ENCODE measurements around the gene SCTR. TPM values are rescaled to one million over a fixed set of nuclear protein-coding genes. Genes with fewer than 3 reads are reported as not detected.

Gene SCTR
- total and polyA plus RNA-seq, 2 of the 13 experiments (the other 11 are each of a cell fraction or from before 2014, with no cell fraction given), result not detected

DNA sequence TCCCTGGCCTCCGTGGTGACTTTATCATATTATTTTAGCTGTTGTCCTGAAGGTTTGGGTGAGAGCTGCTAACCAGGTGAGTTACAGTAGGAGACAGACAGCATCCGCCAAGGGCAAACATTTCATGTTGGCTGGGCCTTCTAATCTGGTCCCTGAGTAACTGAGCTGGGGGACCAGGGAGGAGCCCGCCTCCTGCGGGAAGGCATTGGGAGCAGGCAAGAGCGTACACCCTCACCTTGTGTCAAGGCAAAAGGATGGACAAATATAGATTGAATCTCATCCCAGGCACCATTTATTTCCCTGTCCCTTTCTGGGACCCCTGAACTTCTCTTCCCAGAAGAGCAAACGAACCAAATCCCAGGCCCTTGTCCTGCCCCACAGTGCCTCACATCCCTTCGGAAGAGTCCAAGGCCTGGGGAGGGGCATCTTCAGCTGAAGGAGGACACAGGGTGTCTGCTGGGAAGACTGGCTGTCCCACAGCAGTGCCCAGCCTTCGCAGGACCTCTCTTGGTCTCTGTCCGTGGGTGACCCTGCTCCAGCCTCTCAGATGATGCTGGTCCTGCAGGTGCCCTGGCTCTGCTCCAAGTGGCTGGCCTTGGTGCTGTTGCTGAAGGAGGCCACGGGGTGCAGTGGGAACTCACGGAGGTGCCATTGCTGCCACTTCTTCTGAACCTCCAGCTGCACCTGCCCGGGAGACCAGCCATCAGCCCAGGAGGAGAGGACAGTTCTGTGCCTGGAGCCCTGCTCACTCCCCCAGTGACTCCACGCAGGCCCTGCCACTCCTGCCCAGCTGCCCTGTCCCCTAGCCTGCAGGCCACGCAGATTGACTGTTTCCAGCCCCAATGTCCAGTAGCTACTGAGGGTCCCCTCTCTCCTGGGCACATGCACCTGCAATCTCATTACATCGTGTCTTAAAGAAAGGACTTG lies 84.4 kb downstream of the SCTR start (continued):
- TF ChIP-seq SKI (IDR thresholded peaks at IDR 0.05; ENCODE audit: partially characterized antibody) (no peak), ZNF678 (CRISPR knock-in tag; IDR thresholded peaks at IDR 0.05) (no peak), RBM22 (optimal IDR thresholded peaks at IDR 0.05; ENCODE audit: low read length) (no peak), ZNF451 (CRISPR knock-in tag; IDR thresholded peaks at IDR 0.05) (no peak), ZNF292 (CRISPR knock-in tag; IDR thresholded peaks at IDR 0.05; ENCODE audit: borderline replicate concordance, low read depth) (no peak), SMAD9 (CRISPR knock-in tag; IDR thresholded peaks at IDR 0.05) (no peak), ZNF891 (CRISPR knock-in tag; IDR thresholded peaks at IDR 0.05) (no peak), KAT7 (CRISPR knock-in tag; IDR thresholded peaks at IDR 0.05; ENCODE audit: borderline replicate concordance) (no peak), ZNF577 (CRISPR knock-in tag; IDR thresholded peaks at IDR 0.05; ENCODE audit: borderline replicate concordance, low read depth) (no peak), SMARCC2 (IDR thresholded peaks at IDR 0.05) (no peak), BORCS8-MEF2B (CRISPR knock-in tag; IDR thresholded peaks at IDR 0.05) (no peak), HDAC6 (IDR thresholded peaks at IDR 0.05; ENCODE audit: low read depth, low read length) (no peak), HOXA7 (CRISPR knock-in tag; IDR thresholded peaks at IDR 0.05) (no peak), ZNF17 (CRISPR knock-in tag; IDR thresholded peaks at IDR 0.05) (no peak), AHR (CRISPR knock-in tag; IDR thresholded peaks at IDR 0.05) (no peak), JUND (CRISPR knock-in tag; IDR thresholded peaks at IDR 0.05) (no peak), ZNF274 (CRISPR knock-in tag; IDR thresholded peaks at IDR 0.05) (no peak)
- TF ChIP-seq, protein P1, sequence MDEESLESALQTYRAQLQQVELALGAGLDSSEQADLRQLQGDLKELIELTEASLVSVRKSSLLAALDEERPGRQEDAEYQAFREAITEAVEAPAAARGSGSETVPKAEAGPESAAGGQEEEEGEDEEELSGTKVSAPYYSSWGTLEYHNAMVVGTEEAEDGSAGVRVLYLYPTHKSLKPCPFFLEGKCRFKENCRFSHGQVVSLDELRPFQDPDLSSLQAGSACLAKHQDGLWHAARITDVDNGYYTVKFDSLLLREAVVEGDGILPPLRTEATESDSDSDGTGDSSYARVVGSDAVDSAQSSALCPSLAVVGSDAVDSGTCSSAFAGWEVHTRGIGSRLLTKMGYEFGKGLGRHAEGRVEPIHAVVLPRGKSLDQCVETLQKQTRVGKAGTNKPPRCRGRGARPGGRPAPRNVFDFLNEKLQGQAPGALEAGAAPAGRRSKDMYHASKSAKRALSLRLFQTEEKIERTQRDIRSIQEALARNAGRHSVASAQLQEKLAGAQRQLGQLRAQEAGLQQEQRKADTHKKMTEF (CRISPR knock-in tag; IDR thresholded peaks at IDR 0.05), result 0 out of 2 replicates have a peak, but pooled peaks have one; percentile 15
- TF ChIP-seq, protein P2, sequence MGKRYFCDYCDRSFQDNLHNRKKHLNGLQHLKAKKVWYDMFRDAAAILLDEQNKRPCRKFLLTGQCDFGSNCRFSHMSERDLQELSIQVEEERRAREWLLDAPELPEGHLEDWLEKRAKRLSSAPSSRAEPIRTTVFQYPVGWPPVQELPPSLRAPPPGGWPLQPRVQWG (CRISPR knock-in tag; IDR thresholded peaks at IDR 0.05; ENCODE audit: borderline replicate concordance, low read depth), result no peak
- TF ChIP-seq, protein P3, sequence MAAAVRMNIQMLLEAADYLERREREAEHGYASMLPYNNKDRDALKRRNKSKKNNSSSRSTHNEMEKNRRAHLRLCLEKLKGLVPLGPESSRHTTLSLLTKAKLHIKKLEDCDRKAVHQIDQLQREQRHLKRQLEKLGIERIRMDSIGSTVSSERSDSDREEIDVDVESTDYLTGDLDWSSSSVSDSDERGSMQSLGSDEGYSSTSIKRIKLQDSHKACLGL (CRISPR knock-in tag; IDR thresholded peaks at IDR 0.05), result no peak
- TF ChIP-seq, protein P4, sequence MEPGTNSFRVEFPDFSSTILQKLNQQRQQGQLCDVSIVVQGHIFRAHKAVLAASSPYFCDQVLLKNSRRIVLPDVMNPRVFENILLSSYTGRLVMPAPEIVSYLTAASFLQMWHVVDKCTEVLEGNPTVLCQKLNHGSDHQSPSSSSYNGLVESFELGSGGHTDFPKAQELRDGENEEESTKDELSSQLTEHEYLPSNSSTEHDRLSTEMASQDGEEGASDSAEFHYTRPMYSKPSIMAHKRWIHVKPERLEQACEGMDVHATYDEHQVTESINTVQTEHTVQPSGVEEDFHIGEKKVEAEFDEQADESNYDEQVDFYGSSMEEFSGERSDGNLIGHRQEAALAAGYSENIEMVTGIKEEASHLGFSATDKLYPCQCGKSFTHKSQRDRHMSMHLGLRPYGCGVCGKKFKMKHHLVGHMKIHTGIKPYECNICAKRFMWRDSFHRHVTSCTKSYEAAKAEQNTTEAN (CRISPR knock-in tag; conservative IDR thresholded peaks at IDR 0.05), result no peak
- TF ChIP-seq, protein P5, sequence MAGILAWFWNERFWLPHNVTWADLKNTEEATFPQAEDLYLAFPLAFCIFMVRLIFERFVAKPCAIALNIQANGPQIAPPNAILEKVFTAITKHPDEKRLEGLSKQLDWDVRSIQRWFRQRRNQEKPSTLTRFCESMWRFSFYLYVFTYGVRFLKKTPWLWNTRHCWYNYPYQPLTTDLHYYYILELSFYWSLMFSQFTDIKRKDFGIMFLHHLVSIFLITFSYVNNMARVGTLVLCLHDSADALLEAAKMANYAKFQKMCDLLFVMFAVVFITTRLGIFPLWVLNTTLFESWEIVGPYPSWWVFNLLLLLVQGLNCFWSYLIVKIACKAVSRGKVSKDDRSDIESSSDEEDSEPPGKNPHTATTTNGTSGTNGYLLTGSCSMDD (CRISPR knock-in tag; IDR thresholded peaks at IDR 0.05), result no peak
- TF ChIP-seq, protein P6, sequence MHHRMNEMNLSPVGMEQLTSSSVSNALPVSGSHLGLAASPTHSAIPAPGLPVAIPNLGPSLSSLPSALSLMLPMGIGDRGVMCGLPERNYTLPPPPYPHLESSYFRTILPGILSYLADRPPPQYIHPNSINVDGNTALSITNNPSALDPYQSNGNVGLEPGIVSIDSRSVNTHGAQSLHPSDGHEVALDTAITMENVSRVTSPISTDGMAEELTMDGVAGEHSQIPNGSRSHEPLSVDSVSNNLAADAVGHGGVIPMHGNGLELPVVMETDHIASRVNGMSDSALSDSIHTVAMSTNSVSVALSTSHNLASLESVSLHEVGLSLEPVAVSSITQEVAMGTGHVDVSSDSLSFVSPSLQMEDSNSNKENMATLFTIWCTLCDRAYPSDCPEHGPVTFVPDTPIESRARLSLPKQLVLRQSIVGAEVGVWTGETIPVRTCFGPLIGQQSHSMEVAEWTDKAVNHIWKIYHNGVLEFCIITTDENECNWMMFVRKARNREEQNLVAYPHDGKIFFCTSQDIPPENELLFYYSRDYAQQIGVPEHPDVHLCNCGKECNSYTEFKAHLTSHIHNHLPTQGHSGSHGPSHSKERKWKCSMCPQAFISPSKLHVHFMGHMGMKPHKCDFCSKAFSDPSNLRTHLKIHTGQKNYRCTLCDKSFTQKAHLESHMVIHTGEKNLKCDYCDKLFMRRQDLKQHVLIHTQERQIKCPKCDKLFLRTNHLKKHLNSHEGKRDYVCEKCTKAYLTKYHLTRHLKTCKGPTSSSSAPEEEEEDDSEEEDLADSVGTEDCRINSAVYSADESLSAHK (CRISPR knock-in tag; IDR thresholded peaks at IDR 0.05; ENCODE audit: borderline replicate concordance), result no peak
